Astrocyte (in vitro differentiated cells and primary cell): ENCODE data around the gene ZNF23.

Source experiments
- EZH2 ChIP-seq: IDR thresholded peaks from 2 replicates; pipeline ENCODE4 v1.6.1; 2012; ENCODE audit warnings: mild to moderate bottlenecking, low read length, inconsistent platforms; ENCODE audit not compliant: insufficient read depth
- TF ChIP-seq, protein P1 (sequence below): IDR thresholded peaks from 2 replicates; pipeline ENCODE4 v1.5.1; 2011; ENCODE audit warnings: low read depth, mild to moderate bottlenecking, inconsistent platforms, low read length, moderate library complexity; ENCODE audit not compliant: insufficient read depth

DNA sequence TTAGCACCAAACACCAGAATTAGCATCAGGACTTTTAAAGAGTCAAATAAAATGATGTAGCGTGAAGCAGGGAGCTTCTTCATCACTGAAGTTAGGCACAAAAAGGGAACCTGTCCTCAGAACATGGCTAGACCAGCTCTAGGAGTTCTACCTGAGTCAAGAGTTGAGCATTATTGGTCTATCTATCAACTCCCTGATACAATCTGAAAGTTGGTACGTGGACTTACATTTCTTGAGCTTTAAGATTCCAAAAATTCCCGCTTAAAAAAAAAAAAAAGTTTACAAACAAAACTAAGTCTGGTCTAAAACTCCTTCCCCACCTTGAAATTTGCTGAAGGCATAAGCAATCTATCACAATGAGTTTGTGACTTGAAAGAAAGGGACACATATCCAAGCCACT, 32.5 kb downstream of the ZNF23 start:
- TF ChIP-seq, protein P1, sequence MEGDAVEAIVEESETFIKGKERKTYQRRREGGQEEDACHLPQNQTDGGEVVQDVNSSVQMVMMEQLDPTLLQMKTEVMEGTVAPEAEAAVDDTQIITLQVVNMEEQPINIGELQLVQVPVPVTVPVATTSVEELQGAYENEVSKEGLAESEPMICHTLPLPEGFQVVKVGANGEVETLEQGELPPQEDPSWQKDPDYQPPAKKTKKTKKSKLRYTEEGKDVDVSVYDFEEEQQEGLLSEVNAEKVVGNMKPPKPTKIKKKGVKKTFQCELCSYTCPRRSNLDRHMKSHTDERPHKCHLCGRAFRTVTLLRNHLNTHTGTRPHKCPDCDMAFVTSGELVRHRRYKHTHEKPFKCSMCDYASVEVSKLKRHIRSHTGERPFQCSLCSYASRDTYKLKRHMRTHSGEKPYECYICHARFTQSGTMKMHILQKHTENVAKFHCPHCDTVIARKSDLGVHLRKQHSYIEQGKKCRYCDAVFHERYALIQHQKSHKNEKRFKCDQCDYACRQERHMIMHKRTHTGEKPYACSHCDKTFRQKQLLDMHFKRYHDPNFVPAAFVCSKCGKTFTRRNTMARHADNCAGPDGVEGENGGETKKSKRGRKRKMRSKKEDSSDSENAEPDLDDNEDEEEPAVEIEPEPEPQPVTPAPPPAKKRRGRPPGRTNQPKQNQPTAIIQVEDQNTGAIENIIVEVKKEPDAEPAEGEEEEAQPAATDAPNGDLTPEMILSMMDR: no peak
- TF ChIP-seq EZH2: no peak
